GM21825 (cell line): ENCODE results near the gene KRTAP12-3.
"Not testable (repeated sequence)": the region's sequence is repeated elsewhere in the genome, so short reads cannot be mapped to it uniquely, and the experiment has no call there.

ENCODE experiments used
- ATAC-seq: cut with Tn5 transposase; IDR thresholded peaks from one replicate; pipeline ENCODE4 v1.9.1; 2021; ENCODE audit warnings: mild to moderate bottlenecking, moderate library complexity; ENCODE audit not compliant: unreplicated experiment

KRTAP12-3 gene

DNA sequence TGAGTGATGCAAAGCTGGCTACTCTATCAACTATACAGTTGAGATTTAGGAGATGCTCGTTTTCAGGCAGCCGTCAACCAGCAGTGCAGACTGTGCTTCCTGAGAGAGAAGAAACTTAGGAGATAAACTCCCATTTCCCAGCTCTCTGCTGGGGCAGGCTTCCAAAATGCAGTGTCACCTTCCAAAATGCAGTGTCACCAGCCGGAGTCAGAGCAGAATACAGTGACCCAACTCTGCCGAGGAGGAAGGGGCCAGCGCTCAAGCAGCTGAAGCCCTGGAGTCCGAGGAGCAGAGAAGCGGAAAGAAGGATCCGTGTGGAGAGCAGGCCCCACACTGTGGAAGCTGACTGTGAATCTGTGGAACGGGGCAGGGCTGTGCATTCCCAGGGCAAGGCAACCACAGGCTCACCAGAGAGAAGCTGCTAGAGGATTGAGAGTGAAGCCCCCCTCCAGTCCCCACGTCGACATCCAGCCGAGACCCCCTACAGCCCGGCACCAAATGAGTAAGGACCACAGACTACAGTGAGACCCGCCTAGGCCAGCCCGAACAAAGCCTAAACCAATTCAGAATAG, 24.9 kb downstream of the KRTAP12-3 start:
- ATAC-seq = no peak

GRCh38 chr21:44684077-44684476, 26.3 kb downstream of the KRTAP12-3 start:
- no peak for ATAC-seq

DNA sequence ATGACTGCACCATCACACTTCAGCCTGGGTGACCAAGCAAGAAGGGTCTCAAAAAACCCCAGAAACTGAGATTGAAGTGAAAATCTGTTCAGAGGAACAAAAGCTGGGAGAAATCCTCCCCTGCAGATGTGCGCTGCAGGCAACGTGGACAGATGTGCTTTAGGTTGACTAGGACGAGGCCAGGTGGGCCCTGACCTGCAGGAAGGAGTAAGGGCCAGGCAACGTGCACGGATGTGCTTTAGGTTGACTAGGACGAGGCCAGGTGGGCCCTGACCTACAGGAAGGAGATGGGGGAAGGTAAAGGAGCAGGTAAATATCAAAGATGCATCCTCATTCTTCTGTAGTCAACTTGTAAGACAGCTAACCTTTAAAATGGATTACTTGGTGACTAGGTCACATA, 26.8 kb downstream of the KRTAP12-3 start:
- ATAC-seq = no peak

- ATAC-seq = not testable (repeated sequence)
Measured at GRCh38 chr21:44685050-44685449, 27.3 kb downstream of the KRTAP12-3 start.

DNA sequence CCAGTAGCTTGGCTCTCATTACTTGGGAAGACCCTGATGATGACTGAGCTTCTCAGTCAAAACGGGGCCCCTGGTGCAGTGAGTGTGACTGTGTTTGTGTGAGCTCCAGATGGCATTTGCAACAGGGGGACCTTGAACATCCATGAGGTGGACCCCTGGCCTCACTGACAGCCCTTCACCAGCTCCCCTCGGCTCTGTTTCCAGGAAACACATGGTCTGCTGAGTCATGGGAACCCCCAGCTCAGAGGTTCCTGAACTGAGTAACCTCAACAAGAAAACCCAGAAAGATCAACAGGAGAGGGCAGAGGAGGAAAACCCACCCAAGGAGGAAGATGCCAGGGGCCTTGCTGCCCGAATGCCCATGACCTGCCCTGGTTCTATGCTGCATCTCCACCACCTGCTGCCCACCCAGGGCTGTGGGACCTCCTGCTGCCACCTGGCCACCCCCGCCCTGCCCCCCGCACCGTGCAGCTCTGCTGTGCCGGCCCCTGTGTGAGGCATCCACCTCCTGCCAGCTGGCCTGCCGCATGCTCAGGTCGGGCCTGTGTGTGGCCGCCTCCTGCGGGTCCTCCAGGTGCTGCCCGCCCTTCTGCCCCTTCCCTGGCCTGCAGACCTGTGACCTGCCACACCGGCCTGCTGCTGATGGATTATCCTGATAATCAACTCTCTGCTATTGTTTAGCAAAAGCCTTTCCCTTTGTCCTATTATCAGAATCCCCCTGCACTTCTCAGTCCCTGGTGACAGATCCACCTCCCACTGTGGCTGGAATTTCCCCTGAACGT, 28.5 kb downstream of the KRTAP12-3 start:
- no peak for ATAC-seq

- no peak for ATAC-seq
Measured at GRCh38 chr21:44686843-44687561, 29.3 kb downstream of the KRTAP12-3 start.

- ATAC-seq = no peak
Measured at GRCh38 chr21:44687671-44688070, 29.9 kb downstream of the KRTAP12-3 start.

DNA sequence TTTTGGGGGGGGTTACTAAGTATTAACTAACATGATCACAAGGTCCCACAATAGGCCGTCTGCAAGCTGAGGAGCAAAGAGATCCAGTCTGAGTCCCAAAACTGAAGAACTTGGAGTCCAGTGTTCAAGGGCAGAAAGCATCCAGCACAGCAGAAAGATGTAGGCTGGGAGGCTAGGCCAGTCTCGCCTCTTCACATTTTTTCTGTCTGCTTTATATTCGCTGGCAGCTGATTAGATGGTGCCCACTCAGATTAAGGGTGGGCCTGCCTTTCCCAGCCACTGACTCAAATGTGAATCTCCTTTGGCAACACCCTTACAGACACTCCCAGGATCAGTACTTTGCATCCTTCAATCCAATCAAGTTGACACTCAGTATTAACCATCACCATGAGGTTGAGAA, 32.0 kb downstream of the KRTAP12-3 start:
- not testable (repeated sequence) for ATAC-seq

DNA sequence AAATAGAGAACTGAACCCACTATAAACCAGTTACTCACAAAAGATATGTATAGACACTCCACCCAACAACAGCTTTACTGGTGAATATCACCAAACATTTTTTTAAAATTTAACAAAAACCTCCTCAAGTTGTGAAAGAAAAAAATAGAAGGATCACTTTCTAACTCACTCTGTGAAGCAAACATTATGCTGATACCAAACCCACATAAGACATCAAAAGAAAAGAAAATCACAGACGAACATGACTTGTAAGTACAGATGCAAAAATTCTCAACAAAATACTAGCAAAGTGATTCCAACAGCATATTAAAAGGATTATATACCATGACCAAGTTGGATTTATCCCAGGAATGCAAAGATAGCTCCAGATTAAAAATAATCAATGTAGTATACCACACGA, 34.0 kb downstream of the KRTAP12-3 start:
- no peak for ATAC-seq

- ATAC-seq = no peak
Measured at GRCh38 chr21:44692798-44693512, 35.2 kb downstream of the KRTAP12-3 start.

- no peak for ATAC-seq
Measured at GRCh38 chr21:44694776-44695175, 37.0 kb downstream of the KRTAP12-3 start.

DNA sequence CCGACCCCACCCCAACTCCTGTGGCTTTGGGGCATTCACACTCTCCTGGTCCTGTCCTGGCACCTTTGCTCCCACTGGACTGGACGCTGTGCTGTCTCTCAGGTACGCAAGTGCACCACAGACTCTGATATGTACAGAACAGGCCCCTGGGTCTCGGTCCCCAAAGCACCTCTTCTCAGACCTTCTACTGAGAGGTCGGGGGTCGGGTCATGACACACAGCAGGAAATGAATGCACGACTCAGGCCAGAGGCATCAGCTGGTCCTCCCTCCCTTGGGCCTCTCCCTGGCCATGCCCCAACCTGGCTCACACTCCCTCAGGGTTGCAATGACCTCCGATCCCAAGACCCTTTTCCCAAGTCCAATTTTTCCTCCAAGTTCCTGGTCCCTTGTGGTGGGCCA, 37.5 kb downstream of the KRTAP12-3 start:
- no peak for ATAC-seq

DNA sequence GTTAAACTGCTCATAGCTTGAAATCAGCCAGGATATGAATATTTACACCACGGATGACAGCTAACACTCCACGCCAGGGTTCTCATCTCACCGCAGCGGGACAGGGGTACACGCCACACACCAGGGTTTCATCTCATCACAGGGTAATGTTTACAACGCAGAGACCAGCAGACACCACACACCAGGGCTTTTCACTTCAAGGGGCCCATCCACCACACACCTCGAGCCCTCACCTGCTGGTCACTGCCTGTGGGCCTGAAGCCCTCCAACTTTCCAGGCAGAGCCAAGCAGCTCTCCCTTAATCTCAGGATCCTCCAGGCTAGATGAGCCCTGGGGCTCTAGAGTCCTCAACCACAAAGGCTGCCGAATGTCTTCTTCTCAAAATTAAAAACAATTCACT, 37.9 kb downstream of the KRTAP12-3 start:
- no peak for ATAC-seq

DNA sequence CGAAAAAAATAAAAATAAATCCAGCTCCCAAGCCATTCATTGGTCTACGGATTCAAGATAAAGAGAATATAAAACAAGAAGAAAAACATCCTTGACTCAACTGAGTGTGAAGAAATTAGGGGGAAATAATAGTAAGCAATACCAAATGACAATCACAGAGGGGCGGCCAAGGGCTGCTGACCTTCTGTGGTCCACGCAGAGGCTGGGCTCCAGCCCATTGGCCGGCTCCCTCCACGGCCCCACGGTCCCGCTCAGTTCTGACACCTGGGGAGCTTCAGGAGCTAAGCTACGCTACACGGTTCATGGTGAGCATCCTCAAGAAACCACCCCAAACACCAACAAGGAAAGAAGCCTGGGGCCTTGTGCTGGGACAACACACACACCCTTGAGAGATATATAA, 38.8 kb downstream of the KRTAP12-3 start:
- ATAC-seq = no peak

GRCh38 chr21:44697172-44697810, 39.6 kb downstream of the KRTAP12-3 start, which contains the start of gene KRTAP10-12:
Gene KRTAP10-12 (plus strand): TSS chr21:44697172. CDS start chr21:44697202, 30 bp downstream.
- ATAC-seq = not testable (repeated sequence)

GRCh38 chr21:44697811-44698734, 40.3 kb downstream of the KRTAP12-3 start:
- ATAC-seq = no peak

GRCh38 chr21:44699502-44700001, 41.8 kb downstream of the KRTAP12-3 start:
- no peak for ATAC-seq

- ATAC-seq = no peak
Measured at GRCh38 chr21:44700101-44701022, 42.6 kb downstream of the KRTAP12-3 start.
